ENCODE data around the gene BRMS1.

GRCh38 chr11:66287889-66288670, 56.8 kb downstream of the BRMS1 start:
- no peak for TF ChIP-seq PRDM15 (CRISPR knock-in tag; IDR thresholded peaks at IDR 0.05)
- no peak for TF ChIP-seq ZBTB40 (IDR thresholded peaks at IDR 0.05; ENCODE audit: borderline replicate concordance)
- no peak for TF ChIP-seq E2F4 (IDR thresholded peaks at IDR 0.05; ENCODE audit: low read depth, low read length)
- TF ChIP-seq NFYB (IDR thresholded peaks at IDR 0.05; ENCODE audit: insufficient read depth, low read depth, low read length), result no peak
- no peak for TF ChIP-seq CUX1 (IDR thresholded peaks at IDR 0.05; ENCODE audit: insufficient replicate concordance, low read depth, low read length)
- TF ChIP-seq ATF7 (IDR thresholded peaks at IDR 0.05; ENCODE audit: low read depth), result no peak
- no peak for TF ChIP-seq MAX (IDR thresholded peaks at IDR 0.05; ENCODE audit: low read depth, low read length)
- TF ChIP-seq MXI1 (IDR thresholded peaks at IDR 0.05; ENCODE audit: low read depth, low read length), result no peak
- TF ChIP-seq CTCF (IDR thresholded peaks at IDR 0.05 in 2 of 3, conservative IDR thresholded peaks at IDR 0.05 in 1 of 3; ENCODE audit: control insufficient read depth in 2 of 3, extremely low read depth in 1 of 3, insufficient read depth in 1 of 3, low read depth in 3 of 3, low read length in 3 of 3), result no peak

All from GM12878 (cell line).